Activated CD4-positive, alpha-beta T cell treated with anti-CD3 and anti-CD28 coated beads for 48 hours (primary cell): ENCODE measurements around the gene TAP2.
"Not testable (repeated sequence)": the region's sequence is repeated elsewhere in the genome, so short reads cannot be mapped to it uniquely, and the experiment has no call there.

Experiments used
- DNase-seq: peaks from one replicate; pipeline ENCODE4 v3.0.0-alpha.2; 2020

Gene TAP2

DNA sequence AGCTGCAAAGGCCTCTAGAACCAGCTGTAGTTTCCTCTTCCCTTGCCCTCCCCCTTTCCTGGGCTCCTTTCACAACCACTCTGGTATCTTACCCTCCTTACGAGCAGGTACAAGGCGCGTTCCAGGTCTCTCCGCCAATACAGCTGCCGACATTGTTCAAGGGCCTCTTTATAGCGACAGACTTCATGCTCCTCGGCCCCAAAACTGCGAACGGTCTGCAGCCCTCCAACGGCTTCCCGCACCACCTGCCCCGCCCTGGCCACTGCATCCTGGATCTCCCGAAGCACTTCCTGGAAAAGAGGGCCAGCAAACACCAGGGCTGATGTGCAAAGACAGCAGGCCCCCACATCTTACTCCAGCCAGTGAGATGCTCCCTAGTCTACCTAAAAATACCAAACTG, 6.0 kb downstream of the TAP2 start:
- DNase-seq: no peak

GRCh38 chr6:32830936-32831335, 7.6 kb downstream of the TAP2 start:
- no peak for DNase-seq

GRCh38 chr6:32830017-32830416, 8.5 kb downstream of the TAP2 start:
- no peak for DNase-seq

DNA sequence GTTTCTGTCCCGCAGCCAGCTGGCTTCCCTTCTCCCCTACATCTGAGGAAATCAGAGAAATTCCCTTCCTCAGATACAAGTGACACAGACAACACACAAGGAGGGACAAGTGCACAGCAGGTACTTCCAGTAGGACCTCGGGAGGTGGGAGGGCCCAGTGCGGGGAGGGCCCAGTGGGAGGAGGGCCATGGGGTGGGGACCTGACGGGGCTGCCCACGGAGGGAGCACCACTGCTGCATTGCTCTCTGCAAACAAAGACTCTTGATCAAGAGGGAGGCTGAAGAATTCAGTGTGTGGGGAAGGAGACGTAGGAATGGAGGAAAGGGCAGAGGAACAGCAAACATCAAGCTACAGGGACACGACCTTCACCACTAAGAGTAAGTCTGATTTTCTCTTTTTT, 9.0 kb downstream of the TAP2 start:
- no peak for DNase-seq

GRCh38 chr6:32827025-32827424, 11.5 kb downstream of the TAP2 start:
- DNase-seq: no peak

DNA sequence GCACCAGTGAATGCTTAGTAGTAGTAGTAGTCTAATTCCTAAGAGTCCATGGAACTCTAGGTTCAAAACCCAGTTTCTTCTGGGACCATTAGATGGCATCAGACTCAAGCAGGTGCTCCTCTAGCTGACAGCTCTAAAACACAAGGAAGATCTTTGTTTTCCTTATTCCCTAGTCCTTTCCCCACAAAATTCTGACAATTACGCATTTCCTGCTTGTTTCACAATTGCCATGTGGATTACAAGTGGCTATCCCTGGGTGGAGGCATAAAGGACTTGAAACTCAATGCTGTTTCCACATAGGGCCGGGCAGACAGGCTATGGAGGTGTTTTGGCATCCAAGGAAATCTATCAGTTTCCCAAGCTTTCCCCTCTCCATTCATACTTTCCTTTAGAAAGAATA, 12.6 kb downstream of the TAP2 start:
- DNase-seq: no peak

DNA sequence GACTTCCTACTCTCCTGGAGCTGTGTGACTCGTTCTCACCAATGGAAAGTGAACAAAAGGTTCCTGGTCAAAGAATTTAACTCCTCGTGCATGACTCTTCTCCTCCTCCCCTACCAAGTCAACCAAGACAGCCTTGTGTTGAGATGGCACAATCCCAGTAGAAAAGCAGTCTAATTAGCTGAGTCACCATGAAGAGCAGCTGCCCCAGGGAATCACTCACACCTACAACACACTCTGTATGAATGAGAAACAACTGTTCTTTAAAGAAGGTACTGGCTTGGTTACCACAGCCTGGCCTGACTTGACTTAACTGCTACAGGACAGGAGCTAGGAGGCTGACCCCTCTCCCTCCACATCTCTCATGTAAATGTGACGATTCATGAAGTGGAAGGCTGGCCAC, 18.8 kb downstream of the TAP2 start:
- no peak for DNase-seq

GRCh38 chr6:32818867-32819266, 19.7 kb downstream of the TAP2 start:
- DNase-seq: no peak

- DNase-seq: no peak
These were observed 21.8 kb downstream of the TAP2 start, which contains the start of gene HLA-DOB for GRCh38 chr6:32816746-32817204. Gene HLA-DOB (minus strand): TSS chr6:32817002. CDS start chr6:32816951, 51 bp downstream.

- DNase-seq: no peak
These were observed 22.5 kb downstream of the TAP2 start for GRCh38 chr6:32815996-32816395.

DNA sequence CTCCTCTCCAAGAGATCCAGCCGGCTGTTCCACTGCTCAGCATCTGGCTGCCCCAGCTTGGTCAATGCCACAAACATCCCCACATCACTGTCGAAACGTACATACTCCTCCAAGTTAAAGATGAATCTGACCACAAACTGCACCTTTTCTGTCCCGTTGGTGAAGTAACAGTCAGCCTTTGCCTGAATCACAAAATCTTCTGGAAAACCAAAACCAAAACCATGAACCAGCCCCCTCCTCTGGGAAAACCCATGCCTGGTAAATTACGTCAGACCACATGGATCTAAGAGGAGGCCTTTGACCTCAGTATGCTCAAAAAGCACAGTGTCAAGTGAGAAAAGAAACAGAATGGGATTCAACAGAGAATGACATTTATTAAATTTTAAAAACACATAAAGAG, 23.4 kb downstream of the TAP2 start:
- no peak for DNase-seq

DNA sequence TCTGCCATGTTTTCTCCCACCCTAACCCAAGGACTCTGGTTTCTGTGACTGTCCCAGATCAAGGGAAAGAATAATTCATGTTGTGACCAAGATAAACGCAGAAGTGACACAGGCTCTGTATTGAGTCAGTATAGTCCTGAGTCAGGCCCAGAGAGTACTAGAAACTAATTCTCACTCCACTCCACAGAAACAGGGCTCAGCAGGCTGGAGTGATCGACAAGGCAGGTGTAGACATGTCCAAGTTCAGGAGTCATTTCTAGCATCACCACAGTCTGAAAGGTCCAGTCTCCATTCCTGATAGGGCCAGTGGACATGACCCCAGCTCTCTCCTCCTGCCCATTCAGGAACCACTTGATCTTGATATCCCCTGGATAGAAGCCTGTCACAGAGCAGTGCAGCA, 24.4 kb downstream of the TAP2 start:
- DNase-seq: no peak

DNA sequence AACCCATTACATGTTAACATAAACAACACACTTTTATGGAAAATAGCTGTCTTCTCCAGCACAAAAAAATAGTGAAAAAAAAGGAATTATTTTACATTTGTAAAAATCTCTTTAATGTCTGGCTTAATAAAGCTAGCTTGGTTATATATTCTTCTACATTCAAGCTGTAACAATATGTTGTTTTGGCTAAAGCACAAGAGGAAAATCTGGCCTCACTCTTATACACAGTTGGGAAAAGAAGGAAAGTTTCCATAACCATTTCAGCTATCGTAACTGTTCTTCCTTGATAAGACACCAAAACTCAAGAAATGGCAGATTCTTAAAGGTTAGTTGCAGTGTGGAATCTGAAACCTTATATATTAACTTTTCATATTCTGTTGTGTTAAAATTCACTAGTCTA, 29.4 kb downstream of the TAP2 start:
- DNase-seq: no peak

DNA sequence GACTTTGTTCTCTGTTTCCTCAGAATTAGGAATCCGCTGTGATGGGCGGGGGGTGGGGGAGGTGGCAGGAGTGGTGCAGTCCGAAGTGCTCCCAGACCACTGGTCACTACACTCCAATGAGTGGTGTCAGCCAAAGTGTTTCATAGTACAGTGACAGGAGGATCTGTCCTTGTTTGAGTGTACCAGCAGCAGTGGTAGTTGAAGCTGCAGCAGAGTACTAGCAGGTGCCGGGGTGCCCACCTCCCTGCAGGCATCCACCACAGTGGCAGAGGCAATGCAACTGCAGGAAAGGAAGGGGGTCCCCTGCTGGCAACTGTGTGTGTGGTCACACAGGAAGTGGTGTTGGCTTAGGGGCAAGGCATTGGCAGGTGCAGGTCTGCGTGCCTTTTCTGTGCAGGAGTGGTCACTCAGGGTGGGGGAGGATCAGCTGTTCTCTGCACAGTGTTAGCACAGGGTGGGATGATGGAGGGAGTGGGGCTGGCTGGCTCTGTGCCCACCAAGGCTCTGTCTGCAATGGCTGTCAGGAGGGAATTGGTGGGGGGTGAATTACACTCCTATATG, 31.4 kb downstream of the TAP2 start:
- DNase-seq: no peak

DNA sequence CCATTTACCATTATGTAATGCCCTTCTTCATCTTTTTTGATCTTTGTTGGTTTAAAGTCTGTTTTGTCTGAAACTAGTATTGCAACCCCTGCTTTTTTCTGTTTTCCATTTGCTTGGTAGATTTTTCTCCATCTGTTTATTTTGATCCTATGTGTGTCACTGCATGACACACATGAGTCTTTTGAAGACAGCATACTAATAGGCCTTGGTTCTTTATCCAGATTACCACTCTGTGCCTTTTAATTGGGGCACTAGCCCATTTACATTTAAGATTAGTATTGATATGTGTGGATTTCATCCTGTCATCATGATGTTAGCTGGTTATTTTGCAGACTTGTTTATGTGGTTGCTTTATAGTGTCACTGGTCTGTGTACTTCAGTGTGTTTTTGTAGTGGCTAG, 33.1 kb downstream of the TAP2 start:
- not testable (repeated sequence) for DNase-seq

GRCh38 chr6:32803416-32803815, 35.1 kb downstream of the TAP2 start:
- DNase-seq: no peak

DNA sequence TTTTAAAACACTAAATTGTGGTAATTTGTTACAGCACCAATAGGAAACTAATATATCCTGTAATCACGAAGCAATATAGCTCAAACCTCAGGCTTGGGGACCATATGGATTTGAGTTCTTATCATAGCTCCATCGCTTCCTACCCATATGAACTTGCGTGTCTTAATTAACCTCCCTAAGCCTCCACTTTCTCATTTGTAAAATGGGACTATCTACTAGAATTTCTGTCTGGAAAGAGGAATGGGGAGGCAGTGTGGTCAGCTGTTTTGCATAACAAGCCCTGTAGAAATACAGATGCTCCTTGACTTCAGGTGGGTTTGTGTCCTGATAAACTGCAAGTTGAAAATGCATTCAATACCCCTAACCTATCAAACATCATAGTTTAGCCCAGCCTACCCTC, 38.8 kb downstream of the TAP2 start:
- no peak for DNase-seq

GRCh38 chr6:32799168-32799567, 39.4 kb downstream of the TAP2 start:
- no peak for DNase-seq

DNA sequence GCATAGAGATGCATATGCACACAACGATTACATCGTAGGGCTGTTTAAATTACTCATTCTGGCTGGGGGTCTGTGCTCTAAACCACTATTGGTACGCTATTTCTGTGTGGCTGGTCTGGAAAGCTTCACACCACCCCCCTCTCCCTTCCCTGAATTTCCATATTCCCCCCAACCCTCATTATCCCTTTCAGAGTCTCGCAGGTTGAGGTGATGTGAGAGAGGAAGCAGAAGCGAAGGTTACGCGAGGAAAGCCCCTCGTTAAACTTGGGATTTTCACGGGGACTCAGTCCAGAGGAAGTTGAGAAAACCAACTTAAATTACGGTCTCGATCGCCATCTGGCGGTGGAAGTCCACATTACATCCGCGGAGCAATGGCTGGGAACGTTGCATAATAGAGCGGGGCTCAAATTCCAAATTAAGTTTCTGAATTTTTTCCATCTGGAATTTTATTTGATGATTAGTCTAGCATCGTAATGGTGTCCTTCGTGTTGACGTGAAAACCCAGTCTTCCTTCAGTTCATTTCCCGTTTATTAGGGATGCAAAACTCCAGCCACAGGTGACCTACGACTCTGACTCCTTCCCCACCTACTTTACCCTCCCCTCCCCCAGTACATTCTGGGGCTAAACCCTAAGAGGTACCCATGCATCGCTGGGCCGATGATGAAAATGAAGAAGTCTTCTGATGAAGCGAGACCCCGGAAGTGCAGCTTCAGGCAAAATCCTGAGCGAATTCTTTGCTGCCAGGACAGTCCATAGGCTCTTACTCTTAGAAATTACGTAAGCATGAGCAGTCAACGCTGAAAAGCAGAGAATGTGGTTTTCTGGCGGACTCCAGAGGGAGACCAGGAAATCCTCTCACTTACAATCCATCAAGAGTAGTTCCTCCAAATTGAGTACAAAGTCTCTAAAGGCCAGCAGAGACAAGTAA, 41.4 kb downstream of the TAP2 start:
- DNase-seq: peak; percentile 85

DNA sequence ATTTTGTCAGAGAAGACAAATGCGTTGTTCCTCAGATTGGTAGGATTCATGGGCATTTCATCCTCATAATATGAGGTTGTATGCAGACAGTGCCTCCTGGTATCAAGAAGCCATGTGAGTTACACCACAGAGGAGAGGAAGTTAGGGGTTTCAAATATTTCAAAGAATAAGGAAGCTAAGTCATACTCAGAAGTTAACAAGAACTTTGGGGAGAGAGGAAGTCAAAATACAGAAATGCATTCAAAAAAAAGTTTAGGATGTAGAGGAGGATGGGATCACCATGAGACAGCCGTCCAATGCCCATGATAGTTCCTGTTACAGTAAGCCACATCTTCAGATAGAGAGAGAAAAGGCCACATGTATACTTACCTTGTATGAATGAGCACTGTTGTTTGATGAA, 44.0 kb downstream of the TAP2 start:
- DNase-seq: no peak

DNA sequence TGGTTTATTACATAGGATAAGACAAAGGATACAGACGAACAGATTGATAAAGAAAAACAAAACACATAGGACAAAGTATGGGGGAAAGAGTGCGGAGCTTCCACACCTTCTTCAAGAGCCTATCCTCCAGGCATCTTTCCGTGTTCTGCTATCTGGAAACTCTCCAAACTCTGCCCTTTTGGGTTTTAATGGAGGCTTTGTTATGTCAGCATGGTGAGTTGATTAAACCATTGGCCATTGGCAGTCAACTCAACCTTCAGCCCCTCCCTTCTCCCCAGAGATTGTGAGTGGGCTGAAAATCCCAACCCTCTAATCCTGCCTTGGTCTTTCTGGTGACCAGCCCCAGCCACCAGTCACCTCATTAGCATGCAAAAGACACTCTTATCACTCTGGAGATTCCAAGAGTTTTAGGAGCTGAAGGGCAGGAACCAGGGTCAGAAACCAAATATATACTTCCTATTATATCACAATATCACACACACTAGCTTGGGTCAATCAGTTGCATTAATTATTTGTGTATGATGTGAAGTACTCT, 45.6 kb downstream of the TAP2 start:
- DNase-seq: no peak

- no peak for DNase-seq
These were observed 48.2 kb downstream of the TAP2 start for GRCh38 chr6:32790306-32790705.
